ENCODE data around the gene ZNF813.
"Not testable (repeated sequence)": the region's sequence is repeated elsewhere in the genome, so short reads cannot be mapped to it uniquely, and the experiment has no call there.

DNA sequence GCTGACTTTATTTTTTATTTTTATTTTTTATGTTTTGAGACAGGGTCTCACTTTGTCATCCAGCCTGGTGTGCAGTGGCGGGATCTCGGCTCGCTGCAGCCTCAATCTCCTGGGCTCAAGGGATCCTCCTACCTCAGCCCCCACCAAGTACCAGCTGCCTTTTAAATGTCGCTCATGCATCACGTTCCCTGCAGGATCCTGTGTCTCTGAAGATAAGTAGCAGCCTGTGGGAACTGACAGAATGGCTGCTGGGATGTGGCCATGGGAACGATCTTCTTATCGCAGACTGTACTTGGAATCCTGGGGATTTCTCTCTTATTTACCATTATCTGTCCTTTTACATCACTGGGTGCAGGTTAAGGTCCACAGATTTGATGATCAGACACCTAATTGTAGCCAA, 35.6 kb downstream of the ZNF813 start:
- TF ChIP-seq SUZ12 (IDR thresholded peaks at IDR 0.05; ENCODE audit: extremely low read depth, insufficient read depth, insufficient read length); ZNF274 (IDR thresholded peaks at IDR 0.05; ENCODE audit: low read depth, low read length); YY1 (IDR thresholded peaks at IDR 0.05; ENCODE audit: insufficient read depth, insufficient read length): not testable (repeated sequence)

All from NT2/D1 (cell line).